ENCODE results near the gene CTH. TPM values are rescaled to one million over a fixed set of nuclear protein-coding genes. Genes with fewer than 3 reads are reported as not detected.

CTH gene
- total RNA-seq, 4 donors from 2014 or later: 1.3 to 6.9 (median 2.5) TPM

DNA sequence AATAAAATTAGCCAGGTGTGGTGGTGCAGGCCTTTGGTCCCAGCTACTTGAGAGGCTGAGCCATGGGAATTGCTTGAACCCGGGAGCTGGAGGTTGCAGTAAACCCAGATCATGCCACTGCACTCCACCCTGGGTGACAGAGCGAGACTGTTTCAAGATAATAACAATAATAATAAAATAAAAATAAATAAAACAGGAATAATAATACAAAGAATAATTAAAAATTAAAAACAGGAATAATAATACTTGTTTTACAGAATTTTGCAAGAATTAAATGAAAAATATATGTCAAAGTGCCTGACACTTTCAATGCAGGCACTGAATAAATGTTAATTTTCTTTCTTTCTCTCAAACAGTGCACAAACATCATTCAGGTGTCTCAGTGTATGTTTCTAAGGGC lies 26.5 kb upstream of the CTH start:
- no peak for DNase-seq
- no peak overlapping the region for H3K27ac ChIP-seq
- TF ChIP-seq, protein P1, sequence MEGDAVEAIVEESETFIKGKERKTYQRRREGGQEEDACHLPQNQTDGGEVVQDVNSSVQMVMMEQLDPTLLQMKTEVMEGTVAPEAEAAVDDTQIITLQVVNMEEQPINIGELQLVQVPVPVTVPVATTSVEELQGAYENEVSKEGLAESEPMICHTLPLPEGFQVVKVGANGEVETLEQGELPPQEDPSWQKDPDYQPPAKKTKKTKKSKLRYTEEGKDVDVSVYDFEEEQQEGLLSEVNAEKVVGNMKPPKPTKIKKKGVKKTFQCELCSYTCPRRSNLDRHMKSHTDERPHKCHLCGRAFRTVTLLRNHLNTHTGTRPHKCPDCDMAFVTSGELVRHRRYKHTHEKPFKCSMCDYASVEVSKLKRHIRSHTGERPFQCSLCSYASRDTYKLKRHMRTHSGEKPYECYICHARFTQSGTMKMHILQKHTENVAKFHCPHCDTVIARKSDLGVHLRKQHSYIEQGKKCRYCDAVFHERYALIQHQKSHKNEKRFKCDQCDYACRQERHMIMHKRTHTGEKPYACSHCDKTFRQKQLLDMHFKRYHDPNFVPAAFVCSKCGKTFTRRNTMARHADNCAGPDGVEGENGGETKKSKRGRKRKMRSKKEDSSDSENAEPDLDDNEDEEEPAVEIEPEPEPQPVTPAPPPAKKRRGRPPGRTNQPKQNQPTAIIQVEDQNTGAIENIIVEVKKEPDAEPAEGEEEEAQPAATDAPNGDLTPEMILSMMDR (IDR thresholded peaks at IDR 0.05 in 4 of 5, conservative IDR thresholded peaks at IDR 0.05 in 1 of 5): no peak
- no peak for TF ChIP-seq POLR2A (IDR thresholded peaks at IDR 0.05)
- intact Hi-C loops (cut with DNase I; ENCODE audit: low total_unique reads): no loop called here
- H3K36me3 ChIP-seq: no peaks in the 10 kb centered on the region
- H3K9me3 ChIP-seq: no peaks in the 10 kb centered on the region
- no peaks in the 10 kb centered on the region for H3K27me3 ChIP-seq
- no peak overlapping the region for H3K4me3 ChIP-seq
- in situ Hi-C loops (cut with MboI; ENCODE audit: low sequenced_read_pairs in 4 of 4): no loop called here
- H3K4me1 ChIP-seq: no peaks in the 10 kb centered on the region
- ATAC-seq: no peak

DNA sequence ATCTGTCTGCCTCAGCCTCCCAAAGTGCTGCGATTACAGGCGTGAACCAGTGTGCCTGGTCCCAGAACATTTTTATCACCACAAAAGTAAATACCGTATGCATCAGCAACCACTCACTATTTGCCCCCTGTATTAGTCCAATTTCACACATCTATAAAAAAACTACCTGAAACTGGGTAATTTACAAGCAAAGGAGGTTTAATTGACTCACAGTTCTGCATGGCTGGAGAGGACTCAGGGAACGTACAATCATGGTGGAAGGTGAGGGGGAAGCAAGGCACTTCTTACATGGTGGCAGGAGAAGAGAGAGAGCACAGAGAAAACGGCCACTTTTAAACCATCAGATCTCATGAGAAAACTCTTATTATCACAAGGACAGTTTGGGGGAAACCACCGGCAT lies 25.6 kb upstream of the CTH start:
- no peaks in the 10 kb centered on the region for H3K4me1 ChIP-seq
- in situ Hi-C loops (cut with MboI; ENCODE audit: low sequenced_read_pairs in 4 of 4) (no loop called here), intact Hi-C loops (cut with DNase I; ENCODE audit: low total_unique reads) (no loop called here)
- no peak for ATAC-seq
- no peaks in the 10 kb centered on the region for H3K36me3 ChIP-seq
- no peak for DNase-seq
- H3K27me3 ChIP-seq: no peaks in the 10 kb centered on the region
- H3K9me3 ChIP-seq: no peaks in the 10 kb centered on the region
- TF ChIP-seq, protein P1 (IDR thresholded peaks at IDR 0.05 in 4 of 5, conservative IDR thresholded peaks at IDR 0.05 in 1 of 5): no peak
- TF ChIP-seq POLR2A (IDR thresholded peaks at IDR 0.05): no peak
- no peak overlapping the region for H3K27ac ChIP-seq
- no peak overlapping the region for H3K4me3 ChIP-seq

GRCh38 chr1:70386121-70386520 lies 24.9 kb upstream of the CTH start:
- no peak overlapping the region for H3K27ac ChIP-seq
- no peak overlapping the region for H3K4me3 ChIP-seq
- ATAC-seq (no peak), DNase-seq (no peak)
- intact Hi-C loops (cut with DNase I; ENCODE audit: low total_unique reads) (no loop called here), in situ Hi-C loops (cut with MboI; ENCODE audit: low sequenced_read_pairs in 4 of 4) (no loop called here)
- H3K4me1 ChIP-seq: no peaks in the 10 kb centered on the region
- H3K27me3 ChIP-seq: no peaks in the 10 kb centered on the region
- H3K36me3 ChIP-seq: no peaks in the 10 kb centered on the region
- H3K9me3 ChIP-seq: no peaks in the 10 kb centered on the region
- TF ChIP-seq POLR2A (IDR thresholded peaks at IDR 0.05): no peak
- TF ChIP-seq, protein P1 (IDR thresholded peaks at IDR 0.05 in 4 of 5, conservative IDR thresholded peaks at IDR 0.05 in 1 of 5): no peak

DNA sequence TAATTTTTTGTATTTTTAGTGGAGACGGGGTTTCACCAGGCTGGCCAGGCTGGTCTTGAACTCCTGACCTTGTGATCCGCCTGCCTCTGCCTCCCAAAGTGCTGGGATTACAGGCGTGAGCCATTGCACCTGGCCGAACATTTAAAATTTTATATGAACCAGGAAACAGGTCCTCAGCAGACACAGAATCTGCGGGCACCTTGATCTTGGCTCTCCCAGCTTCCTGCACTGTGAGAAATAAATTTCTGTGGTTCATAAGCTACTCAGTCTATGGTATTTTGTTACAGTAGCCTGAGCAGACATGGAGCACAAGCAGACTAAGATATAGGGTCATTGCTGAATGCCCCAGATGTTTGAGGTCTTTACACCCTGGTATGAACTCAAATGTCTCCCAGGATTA lies 23.6 kb upstream of the CTH start:
- Histone ChIP-seq H3K4me1 (no peaks in the 10 kb centered on the region), H3K36me3 (no peaks in the 10 kb centered on the region), H3K27ac (no peak overlapping the region), H3K4me3 (no peak overlapping the region), H3K9me3 (no peaks in the 10 kb centered on the region), H3K27me3 (no peaks in the 10 kb centered on the region)
- intact Hi-C loops (cut with DNase I; ENCODE audit: low total_unique reads) (no loop called here), in situ Hi-C loops (cut with MboI; ENCODE audit: low sequenced_read_pairs in 4 of 4) (no loop called here)
- ATAC-seq: no peak
- no peak for DNase-seq
- TF ChIP-seq, protein P1 (IDR thresholded peaks at IDR 0.05 in 4 of 5, conservative IDR thresholded peaks at IDR 0.05 in 1 of 5): no peak
- TF ChIP-seq POLR2A (IDR thresholded peaks at IDR 0.05): no peak

DNA sequence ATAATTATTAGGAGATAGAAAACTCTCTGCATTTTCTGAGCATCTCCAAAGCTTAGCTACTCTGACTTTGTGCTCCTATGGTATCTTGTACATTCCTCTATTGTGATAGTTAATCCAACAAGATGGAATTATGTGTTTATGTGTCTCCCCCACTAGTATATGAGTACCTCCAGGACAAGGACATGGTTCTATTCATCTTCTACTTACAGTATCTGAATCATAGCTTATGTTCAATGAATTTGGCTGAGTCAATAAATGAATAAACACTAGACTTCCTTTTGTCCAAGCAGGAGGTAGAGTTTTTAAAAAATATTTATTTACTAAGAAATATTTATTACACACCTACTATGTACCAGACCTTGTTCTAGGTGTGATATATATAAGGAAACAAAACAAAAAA lies 18.4 kb upstream of the CTH start:
- Histone ChIP-seq H3K27ac (no peak overlapping the region), H3K4me1 (no peaks in the 10 kb centered on the region), H3K4me3 (no peak overlapping the region), H3K27me3 (no peaks in the 10 kb centered on the region), H3K36me3 (no peaks in the 10 kb centered on the region), H3K9me3 (no peaks in the 10 kb centered on the region)
- TF ChIP-seq POLR2A (IDR thresholded peaks at IDR 0.05): no peak
- TF ChIP-seq, protein P1 (IDR thresholded peaks at IDR 0.05 in 4 of 5, conservative IDR thresholded peaks at IDR 0.05 in 1 of 5): no peak
- in situ Hi-C loops (cut with MboI; ENCODE audit: low sequenced_read_pairs in 4 of 4): no loop called here
- intact Hi-C loops (cut with DNase I; ENCODE audit: low total_unique reads): no loop called here
- DNase-seq (no peak), ATAC-seq (no peak)

All from gastrocnemius medialis (tissue), 4 donors.